ENCODE data around the gene CALHM2. TPM values are rescaled to one million over a fixed set of nuclear protein-coding genes. Genes with fewer than 3 reads are reported as not detected.

The CALHM2 gene
- total RNA-seq, 1 experiment from 2014 or later: 5.9 TPM

DNA sequence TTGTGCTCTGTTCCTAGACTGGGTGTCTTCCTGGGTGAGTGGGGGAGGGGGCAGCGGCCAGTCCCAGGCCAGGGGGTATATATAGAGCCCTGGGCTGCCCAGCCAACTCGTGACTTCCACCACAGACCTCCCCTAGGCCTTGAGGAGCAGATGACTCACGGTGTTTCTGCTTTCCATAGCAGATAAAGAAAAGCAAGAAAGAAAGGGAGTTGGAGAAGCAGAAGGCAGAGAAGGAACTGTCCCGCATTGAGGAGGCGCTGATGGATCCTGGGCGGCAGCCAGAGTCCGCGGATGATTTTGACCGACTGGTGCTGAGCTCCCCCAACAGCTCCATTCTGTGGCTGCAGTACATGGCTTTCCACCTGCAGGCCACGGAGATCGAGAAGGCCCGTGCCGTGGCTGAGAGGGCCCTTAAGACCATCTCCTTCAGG lies 10.1 kb downstream of the CALHM2 start:
- H3K36me3 ChIP-seq (ENCODE audit: control insufficient read depth, insufficient read depth, low read length): peaks cover 44% of the 10 kb centered on the region
- DNase-seq (ENCODE audit: low read depth, low spot score) (no peak), ATAC-seq (no peak)
- no peaks in the 10 kb centered on the region for H3K9me3 ChIP-seq (ENCODE audit: control insufficient read depth, insufficient read depth, low read depth, low read length)
- intact Hi-C loops (cut with micrococcal nuclease; ENCODE audit: unreplicated experiment): no loop called here
- no peak overlapping the region for H3K4me3 ChIP-seq (ENCODE audit: low read depth in 2 of 2, low read length in 2 of 2)
- POLR2A ChIA-PET: no interaction called here
- H3K4me1 ChIP-seq (ENCODE audit: control insufficient read depth, insufficient read depth, low read length): no peaks in the 10 kb centered on the region
- CTCF ChIA-PET: no interaction called here
- in situ Hi-C loops (cut with HindIII; ENCODE audit: low pct_unique_long_range_greater_than_20kb, low sequenced_read_pairs): no loop called here
- no TSS peak for BruUV-seq (replicated peaks)
- no peak overlapping the region for H3K27ac ChIP-seq (ENCODE audit: low read length)
- TF ChIP-seq TCF7L2 (IDR thresholded peaks at IDR 0.05; ENCODE audit: low read depth, low read length) (no peak), POLR2AphosphoS5 (IDR thresholded peaks at IDR 0.05; ENCODE audit: low read depth, low read length) (no peak; the same call in 1 of the 2 replicates), REST (IDR thresholded peaks at IDR 0.05; ENCODE audit: insufficient read depth in 1 of 2, low read depth in 2 of 2, low read length in 1 of 2) (no peak), SIN3A (IDR thresholded peaks at IDR 0.05; ENCODE audit: borderline replicate concordance, insufficient read depth, low read depth, low read length) (no peak)
- TF ChIP-seq, protein P1, sequence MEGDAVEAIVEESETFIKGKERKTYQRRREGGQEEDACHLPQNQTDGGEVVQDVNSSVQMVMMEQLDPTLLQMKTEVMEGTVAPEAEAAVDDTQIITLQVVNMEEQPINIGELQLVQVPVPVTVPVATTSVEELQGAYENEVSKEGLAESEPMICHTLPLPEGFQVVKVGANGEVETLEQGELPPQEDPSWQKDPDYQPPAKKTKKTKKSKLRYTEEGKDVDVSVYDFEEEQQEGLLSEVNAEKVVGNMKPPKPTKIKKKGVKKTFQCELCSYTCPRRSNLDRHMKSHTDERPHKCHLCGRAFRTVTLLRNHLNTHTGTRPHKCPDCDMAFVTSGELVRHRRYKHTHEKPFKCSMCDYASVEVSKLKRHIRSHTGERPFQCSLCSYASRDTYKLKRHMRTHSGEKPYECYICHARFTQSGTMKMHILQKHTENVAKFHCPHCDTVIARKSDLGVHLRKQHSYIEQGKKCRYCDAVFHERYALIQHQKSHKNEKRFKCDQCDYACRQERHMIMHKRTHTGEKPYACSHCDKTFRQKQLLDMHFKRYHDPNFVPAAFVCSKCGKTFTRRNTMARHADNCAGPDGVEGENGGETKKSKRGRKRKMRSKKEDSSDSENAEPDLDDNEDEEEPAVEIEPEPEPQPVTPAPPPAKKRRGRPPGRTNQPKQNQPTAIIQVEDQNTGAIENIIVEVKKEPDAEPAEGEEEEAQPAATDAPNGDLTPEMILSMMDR (IDR thresholded peaks at IDR 0.05): no peak
- no peaks in the 10 kb centered on the region for H3K27me3 ChIP-seq (ENCODE audit: control insufficient read depth, insufficient read depth, low read length)

DNA sequence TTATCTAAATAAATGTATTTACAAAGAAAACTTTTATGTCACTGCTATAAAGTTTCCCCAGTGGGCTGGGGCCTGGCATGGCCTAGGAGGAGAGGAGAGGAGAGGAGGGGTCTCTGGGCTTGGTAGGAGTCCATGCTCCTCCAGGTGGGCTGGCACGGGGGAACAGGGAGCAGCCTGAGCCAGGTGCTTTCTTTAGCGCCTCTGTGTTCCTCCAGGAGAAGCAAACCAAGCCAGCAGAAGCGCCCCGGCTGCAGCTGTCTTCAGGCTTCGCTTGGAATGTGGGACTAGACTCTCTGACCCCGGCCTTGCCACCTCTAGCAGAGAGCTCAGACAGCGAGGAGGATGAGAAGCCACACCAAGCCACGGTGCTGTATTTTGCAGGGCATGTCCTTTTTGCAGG lies 10.6 kb downstream of the CALHM2 start:
- ChIA-PET POLR2A (no interaction called here), CTCF (no interaction called here)
- H3K4me1 ChIP-seq (ENCODE audit: control insufficient read depth, insufficient read depth, low read length): no peaks in the 10 kb centered on the region
- in situ Hi-C loops (cut with HindIII; ENCODE audit: low pct_unique_long_range_greater_than_20kb, low sequenced_read_pairs) (no loop called here), intact Hi-C loops (cut with micrococcal nuclease; ENCODE audit: unreplicated experiment) (no loop called here)
- H3K9me3 ChIP-seq (ENCODE audit: control insufficient read depth, insufficient read depth, low read depth, low read length): no peaks in the 10 kb centered on the region
- no peaks in the 10 kb centered on the region for H3K27me3 ChIP-seq (ENCODE audit: control insufficient read depth, insufficient read depth, low read length)
- no peak overlapping the region for H3K27ac ChIP-seq (ENCODE audit: low read length)
- no peak for TF ChIP-seq REST (IDR thresholded peaks at IDR 0.05; ENCODE audit: insufficient read depth in 1 of 2, low read depth in 2 of 2, low read length in 1 of 2)
- TF ChIP-seq TCF7L2 (IDR thresholded peaks at IDR 0.05; ENCODE audit: low read depth, low read length): no peak
- TF ChIP-seq POLR2AphosphoS5 (IDR thresholded peaks at IDR 0.05; ENCODE audit: low read depth, low read length): no peak
- no peak overlapping the region for H3K4me3 ChIP-seq (ENCODE audit: low read depth in 2 of 2, low read length in 2 of 2)
- H3K36me3 ChIP-seq (ENCODE audit: control insufficient read depth, insufficient read depth, low read length): peaks cover 46% of the 10 kb centered on the region
- ATAC-seq (no peak), DNase-seq (ENCODE audit: low read depth, low spot score) (no peak)
- BruUV-seq (replicated peaks): no TSS peak

Data from Panc1 (cell line).